Epidermal melanocyte (primary cell): ENCODE measurements around the gene CCDC9.
A peak's percentile ranks its signal among the peaks of the same experiment; 100 is the strongest.

ENCODE experiments used
- DNase-seq: peaks from one replicate; pipeline ENCODE4 v3.0.0; 2011; ENCODE audit warnings: low spot score; ENCODE audit not compliant: insufficient read length

Gene CCDC9

GRCh38 chr19:47255879-47256692, at the start of gene CCDC9:
TSS of gene CCDC9 (plus strand) at chr19:47256525. CDS start at chr19:47258401, 1,876 bp downstream.
- DNase-seq = peak; percentile 95

GRCh38 chr19:47209319-47210179, 46.8 kb upstream of the CCDC9 start:
- no peak for DNase-seq

- no peak for DNase-seq
Measured at GRCh38 chr19:47210180-47210490, 46.2 kb upstream of the CCDC9 start.

- peak; percentile 84 for DNase-seq
Measured at GRCh38 chr19:47210689-47211316, 45.5 kb upstream of the CCDC9 start.

DNA sequence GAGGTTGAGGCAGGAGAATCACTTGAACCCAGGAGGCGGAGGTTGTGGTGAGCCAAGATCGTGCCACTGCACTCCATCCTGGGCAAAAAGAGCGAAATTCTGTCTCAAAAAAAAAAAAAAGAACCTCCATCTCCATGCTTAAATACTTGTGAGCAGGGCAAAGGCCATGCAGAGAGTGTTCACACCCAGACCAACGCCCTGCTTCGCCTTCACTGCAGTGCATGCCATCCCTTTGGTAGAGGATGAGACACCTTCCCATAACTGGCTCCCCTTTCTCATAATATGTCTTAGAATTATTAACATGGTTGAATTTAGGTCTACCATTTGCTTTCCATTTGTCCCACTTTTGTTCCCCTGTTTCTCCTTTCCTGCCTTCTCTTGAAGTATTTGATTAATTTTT, 40.7 kb upstream of the CCDC9 start:
- no peak for DNase-seq

DNA sequence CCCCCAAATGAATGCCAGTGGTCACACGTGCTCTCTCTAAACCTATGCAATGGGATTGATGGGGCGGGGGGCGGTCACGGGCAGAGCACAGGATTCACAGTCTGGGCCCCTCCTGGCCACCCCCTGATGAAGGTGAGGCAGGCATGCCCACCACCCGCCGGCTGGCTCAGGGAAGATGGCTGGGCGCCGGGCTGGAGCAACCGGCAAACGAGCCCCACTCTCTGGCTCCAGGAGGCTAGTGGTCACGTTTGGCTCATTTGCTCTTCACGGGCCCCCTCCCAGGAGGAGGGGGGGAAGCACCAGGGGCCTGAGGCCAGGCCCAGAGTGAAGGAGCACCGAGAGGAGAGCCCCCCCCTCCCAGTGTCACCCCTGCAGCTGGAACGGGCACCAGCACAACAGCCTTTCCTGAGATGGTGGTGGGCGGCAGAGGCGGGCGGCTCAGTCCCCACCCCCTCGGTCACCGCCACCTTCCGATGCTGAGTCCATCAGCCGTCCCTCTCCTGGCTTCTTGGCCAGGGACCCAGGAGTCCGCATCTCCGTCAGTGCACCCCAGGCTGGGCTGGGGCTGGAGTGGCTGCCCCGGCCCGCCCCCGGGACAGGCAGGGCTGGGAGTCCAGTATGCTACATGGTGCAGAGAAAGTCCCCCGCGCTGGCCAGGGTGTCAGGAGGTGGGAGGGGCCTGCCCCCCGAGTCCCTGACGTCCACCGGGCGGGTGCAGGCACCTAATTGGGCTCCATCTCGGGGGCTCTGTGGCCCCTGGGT, 35.1 kb upstream of the CCDC9 start:
- DNase-seq = no peak

DNA sequence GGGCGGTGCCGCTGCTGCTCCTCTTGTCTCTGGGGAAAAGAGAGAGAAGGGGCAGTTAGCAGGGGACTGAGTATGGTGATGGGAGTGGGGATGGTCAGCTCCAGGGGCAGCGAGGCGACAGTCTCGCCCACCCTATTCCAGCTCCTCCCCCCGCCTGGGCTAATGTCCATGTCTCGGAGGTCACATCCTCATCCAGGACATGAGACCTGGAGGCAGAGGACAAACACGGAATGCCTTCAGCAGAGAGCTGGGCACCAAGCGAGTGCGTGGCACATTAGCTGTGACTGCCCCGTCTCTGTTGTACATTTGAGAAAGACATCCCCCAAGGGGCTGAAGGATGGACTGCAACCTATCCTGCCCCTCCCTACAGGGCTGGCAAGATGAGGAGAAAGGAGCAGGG, 34.4 kb upstream of the CCDC9 start:
- no peak for DNase-seq

- peak; percentile 96 for DNase-seq
Measured at GRCh38 chr19:47225746-47226425, 30.4 kb upstream of the CCDC9 start.

- DNase-seq = peak; percentile 65
Measured at GRCh38 chr19:47226426-47227351, 29.6 kb upstream of the CCDC9 start.

DNA sequence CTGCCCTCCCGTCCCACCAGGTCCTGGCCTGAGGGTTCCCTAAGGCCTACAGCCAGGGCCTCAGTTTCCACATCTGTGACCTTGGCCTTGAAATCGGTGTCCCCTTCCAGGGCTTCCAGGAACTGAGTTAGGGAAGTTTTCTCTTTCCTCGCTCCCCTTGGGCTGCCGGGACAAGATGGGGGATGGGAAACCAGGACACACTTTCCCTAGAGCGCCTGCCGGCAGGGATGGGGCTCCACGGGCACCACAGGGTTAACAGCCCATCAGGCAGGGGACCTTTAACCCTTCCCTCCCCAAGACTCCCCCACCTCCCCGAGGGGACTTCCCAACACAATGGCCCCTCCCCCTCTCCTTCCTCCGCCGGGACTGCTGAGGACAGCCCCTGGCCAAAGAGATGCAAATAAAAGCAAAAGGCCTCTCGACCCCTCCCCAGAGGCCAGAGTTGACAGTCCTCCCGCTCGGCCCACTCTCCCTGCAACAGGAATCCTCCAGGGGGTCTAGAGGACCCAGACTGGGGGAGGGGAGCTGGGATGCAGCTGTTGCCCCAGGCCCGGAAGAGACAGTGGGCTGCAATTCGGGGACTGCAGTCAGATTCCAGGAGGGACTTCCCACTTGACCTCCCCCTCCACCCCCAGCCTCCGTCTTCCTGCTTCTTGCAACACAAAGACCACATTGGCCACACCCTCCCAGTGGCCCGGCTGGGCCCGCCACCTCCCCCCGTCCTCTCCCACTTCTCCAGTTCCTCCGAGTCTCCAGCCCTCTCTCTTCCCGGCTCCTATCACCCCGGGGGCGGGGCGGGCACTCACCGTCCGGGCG, 28.8 kb upstream of the CCDC9 start:
- DNase-seq = peak; percentile 78

GRCh38 chr19:47228168-47228936, 28.0 kb upstream of the CCDC9 start:
- DNase-seq = no peak

DNA sequence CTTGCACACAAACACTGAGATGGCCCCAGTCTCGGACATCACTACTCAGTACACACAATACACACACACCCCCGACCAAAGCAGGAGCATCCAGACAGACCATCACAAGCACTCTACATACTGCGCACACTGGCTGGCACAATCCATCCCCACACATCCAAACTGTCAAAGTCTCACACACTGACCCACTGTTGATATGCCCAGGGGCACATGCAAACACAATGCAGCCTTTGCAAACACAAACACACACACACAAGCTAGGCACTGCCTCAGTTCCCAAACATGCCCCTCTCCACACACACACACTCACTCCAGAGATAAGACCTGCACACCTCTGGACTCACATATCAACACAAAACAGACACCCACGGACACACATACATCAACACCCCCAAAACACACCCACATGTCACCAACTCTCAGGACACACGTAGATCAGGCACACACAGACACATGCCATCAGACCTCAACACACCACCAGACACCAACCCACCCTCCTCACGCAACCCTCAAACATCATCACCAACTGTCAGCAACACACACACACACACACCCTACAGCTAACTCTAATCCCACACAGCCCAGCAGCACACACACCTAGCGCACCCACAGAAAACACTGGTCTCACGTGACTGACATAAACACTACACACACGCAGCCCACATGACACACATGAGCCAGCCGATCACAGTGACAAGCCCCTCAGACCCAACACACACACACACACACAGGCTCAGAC, 27.2 kb upstream of the CCDC9 start:
- peak; percentile 29 for DNase-seq

GRCh38 chr19:47229676-47230053, 26.7 kb upstream of the CCDC9 start:
- DNase-seq = no peak

DNA sequence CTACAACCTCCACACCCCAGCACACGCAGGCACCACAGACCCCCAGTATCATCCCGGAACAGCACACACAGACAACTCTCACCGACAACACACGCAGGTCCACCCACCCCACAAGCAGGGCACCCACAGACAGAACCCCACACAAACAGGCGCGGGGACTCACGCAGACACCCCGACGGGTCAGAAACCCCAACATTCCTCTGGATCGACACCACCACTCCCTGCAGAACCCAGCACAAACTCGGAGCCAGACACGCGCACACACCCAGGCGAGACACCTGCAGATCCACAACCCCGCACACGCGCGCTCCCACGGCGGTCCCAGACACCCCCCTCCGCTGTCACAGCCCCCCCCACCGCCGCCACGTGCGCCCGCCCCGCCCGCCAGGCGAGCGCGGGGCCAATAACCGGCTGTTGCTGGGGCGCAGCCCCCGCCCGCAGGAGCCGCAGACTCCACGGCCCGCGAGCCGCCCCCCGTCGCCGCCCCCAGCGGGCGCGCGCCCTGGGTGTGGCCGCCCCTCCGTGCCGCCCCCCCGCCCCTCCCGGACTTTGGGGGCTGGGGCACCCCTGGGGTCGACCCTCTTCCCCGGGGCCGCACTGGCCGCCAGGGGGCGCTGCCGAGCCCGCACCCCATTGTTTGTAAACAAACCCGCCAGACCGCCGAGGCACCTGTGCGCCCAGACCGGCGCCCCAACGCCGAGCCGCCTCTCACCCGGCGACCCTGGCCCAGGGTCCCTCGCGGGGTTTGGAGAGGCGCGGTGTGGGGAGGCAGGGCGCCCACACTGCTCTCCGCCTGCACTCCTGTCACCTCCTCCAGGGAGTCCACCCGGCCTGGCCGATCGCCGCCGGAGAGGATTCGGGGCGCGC, 26.0 kb upstream of the CCDC9 start:
- DNase-seq = peak; percentile 39

DNA sequence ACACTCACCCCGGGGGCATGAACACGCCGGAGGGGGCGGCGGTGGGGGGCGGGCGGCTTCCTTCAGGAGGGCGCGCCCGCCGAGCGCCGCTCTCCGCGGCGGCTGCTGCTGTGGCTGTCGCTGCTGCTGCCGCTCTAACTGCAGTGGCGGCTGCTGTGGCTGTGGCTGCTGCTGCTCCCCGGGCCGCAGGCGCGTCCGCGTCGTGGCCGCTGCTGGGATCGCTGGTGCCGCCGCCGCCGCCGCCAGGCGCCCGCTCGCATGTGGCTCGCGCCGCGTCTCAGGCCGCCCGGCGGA, 25.5 kb upstream of the CCDC9 start, which contains the start of gene BBC3:
TSS of gene BBC3 (minus strand) at position 279 of the 294 bp plus-strand sequence. CDS start 2,768 bp downstream, outside the sequence.
- no peak for DNase-seq

- peak; percentile 75 for DNase-seq
Measured at GRCh38 chr19:47231215-47232054, 24.9 kb upstream of the CCDC9 start.
